ENCODE measurements around the gene SETD1B.
"Not testable (repeated sequence)": the region's sequence is repeated elsewhere in the genome, so short reads cannot be mapped to it uniquely, and the experiment has no call there.

Gene SETD1B

GRCh38 chr12:121852392-121852791 lies 48.6 kb downstream of the SETD1B start:
- not testable (repeated sequence) for DNase-seq (ENCODE audit: low read depth in 2 of 3, low spot score in 2 of 3)

DNA sequence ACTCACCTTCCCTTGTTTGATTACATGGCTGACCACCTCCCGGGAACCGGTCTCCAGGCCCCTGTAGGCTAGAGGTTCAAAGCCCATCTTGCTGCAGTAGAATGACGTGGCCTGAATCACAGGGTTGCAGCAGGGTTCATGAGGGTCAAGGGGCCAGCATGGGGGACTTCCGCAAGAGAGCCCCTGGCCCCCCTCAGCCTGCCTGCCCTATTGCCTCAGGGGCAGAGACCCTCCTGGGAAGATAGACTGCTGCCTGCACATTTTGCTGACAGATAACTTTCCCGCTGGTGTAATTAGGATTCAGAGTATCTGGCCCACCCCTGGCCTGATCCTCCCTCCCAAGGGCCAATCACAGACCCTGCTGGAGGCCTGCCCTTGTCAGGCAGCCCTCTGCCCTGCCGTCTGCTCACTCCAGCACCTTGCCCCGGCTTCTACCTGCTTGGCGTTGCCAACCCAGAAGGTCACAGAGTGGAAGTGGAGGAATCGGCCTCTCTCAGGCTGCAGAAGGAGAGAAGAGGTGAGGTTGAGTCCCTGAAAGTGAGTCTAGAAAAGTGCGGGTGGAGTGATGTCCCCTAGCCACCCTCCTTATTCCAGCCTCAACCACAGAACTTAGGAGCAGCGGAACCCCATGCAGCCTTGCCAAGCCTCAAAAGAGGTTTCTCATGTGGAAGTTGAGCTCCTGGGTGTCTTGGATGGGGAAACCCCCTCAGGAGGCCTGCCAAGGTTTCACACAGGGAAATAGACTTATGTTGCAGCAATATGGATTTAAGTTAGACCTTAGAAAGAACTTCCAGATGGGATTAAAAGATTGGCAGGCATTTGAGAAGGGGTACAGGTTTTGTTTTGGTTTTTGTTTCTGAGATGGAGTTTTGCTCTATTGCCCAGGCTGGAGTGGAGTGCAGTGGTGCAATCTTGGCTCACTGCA lies 53.8 kb downstream of the SETD1B start:
- no peak for DNase-seq (ENCODE audit: low read depth in 2 of 3, low spot score in 2 of 3)

- no peak for DNase-seq (ENCODE audit: low read depth in 2 of 3, low spot score in 2 of 3)
These were observed 54.5 kb downstream of the SETD1B start for GRCh38 chr12:121858318-121858661.

DNA sequence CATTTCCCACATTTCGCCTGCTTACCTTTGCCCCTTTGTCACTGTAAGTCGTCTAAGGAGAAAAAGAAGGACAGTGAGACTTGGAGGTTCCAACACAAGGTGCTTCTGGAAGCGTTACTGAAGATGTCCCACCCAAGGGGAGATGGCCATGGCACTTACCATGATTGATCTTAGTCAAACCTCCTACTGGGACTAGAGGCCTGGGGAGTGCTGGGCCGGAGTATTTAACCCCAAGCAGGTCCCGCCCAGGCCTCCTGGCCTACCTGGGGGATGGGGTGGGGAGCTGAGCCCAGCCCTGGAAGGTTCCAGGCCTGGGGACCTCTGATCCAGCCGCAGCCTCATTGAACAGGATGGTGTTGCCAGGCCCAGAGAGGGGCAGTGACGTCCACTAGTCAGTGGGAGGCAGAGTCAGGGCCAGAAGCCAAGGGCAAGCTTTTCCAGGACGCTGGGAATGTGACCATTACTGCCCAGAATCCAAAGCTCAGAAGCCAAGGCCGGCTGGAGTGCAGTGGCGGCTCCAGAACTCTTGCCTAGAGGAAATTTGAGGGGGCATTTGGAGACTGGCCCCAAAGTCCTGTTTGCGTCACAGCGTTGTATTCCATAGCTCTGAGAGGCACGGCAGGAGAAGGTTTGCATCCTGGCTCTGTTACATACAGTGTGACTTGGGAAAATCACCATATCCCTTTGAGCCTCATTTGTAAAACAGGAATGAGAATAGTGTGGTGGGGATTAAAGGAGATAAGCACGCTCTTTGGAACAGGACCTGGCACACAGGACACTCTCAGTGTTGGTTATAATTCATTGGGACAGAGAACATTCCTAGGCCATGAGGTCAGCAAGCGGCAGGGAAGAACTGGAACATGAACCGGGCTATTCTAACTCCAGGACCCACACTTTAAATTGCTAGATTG lies 55.1 kb downstream of the SETD1B start, which contains the start of gene HPD:
TSS of gene HPD (minus strand) at position 198 of the 911 bp plus-strand sequence. CDS start at position 162, 36 bp downstream.
- DNase-seq (ENCODE audit: low read depth in 2 of 3, low spot score in 2 of 3), result no peak

- no peak for DNase-seq (ENCODE audit: low read depth in 2 of 3, low spot score in 2 of 3)
These were observed 56.4 kb downstream of the SETD1B start for GRCh38 chr12:121860257-121860656.

DNA sequence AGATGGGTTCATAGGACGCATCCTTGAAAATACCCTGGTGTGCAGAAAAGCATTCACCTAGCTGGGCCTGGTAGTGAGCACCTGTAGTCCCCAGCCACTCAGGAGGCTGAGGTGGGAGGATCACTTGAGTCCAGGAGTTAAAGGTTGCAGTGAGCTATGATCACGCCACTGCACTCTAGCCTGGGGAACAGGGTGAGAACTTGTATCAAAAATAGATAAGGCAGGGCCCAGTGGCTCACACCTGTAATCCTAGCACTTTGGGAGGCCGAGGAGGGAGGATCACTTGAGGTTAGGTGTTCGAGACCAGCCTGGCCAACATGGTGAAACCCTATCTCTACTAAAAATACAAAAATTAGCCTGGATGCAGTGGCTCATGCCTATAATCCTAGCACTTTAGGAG lies 56.9 kb downstream of the SETD1B start:
- not testable (repeated sequence) for DNase-seq (ENCODE audit: low read depth in 2 of 3, low spot score in 2 of 3)

GRCh38 chr12:121861636-121862254 lies 57.9 kb downstream of the SETD1B start:
- DNase-seq (ENCODE audit: low read depth in 2 of 3, low spot score in 2 of 3), result no peak

- no peak for DNase-seq (ENCODE audit: low read depth in 2 of 3, low spot score in 2 of 3)
These were observed 62.5 kb downstream of the SETD1B start for GRCh38 chr12:121866331-121866730.

- not testable (repeated sequence) for DNase-seq (ENCODE audit: low read depth in 2 of 3, low spot score in 2 of 3)
These were observed 65.4 kb downstream of the SETD1B start for GRCh38 chr12:121869229-121869628.

DNA sequence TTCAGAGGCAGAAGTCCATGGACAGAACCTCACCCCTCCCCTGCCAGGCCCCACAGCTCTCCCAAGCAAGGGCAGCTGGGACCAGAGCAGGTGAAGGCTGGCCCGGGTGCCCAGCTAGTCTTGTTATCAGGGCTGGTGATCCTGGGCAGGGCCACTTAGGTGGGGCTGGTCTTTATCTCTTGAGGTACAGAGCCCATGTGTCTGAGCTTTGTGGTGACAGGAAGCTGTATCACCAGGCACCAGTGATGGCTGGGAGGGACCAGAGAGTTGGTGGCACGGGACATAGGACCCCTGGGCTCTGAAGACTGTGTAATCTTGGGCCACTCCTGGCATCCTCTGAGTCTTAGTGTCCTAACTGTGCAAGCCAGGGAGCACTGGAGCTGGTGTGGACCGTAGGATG lies 67.7 kb downstream of the SETD1B start:
- DNase-seq (ENCODE audit: low read depth in 2 of 3, low spot score in 2 of 3), result no peak

GRCh38 chr12:121872546-121873215 lies 68.9 kb downstream of the SETD1B start:
- DNase-seq (ENCODE audit: low read depth in 2 of 3, low spot score in 2 of 3), result no peak

DNA sequence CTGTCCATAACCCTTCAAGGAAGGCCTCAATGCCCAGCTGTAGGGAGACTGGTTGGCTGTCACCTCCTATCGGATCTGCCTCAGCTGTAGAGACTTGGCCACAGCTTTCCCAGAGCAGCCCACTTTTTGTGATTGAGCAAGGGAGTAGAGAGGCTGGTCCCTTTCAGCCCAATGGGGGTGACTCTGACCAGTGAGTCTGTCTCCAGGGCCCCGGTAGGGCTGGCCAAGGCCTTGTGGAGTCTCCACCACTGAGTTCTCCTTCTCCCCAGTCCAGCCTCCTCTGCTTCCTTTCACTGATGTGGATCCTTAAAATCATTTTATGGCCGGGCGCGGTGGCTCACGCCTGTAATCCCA lies 69.4 kb downstream of the SETD1B start:
- DNase-seq (ENCODE audit: low read depth in 2 of 3, low spot score in 2 of 3), result no peak

DNA sequence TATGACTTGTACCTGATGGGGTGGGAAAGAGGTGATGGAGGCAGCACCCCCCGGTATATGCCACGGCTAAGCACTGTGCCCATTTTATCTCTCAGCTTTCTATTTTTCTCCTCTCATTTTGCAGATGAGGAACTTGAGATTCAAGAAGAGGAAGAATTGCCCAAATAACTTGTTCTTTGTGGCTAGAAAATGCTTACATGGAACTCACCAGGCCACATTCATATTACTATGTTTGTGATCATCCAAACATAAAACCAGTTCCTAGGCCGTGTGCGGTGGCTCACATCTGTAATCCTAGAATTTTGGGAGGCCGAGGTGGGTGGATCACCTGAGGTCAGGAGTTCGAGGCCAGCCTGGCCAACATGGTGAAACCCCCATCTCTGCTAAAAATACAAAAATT lies 70.3 kb downstream of the SETD1B start:
- no peak for DNase-seq (ENCODE audit: low read depth in 2 of 3, low spot score in 2 of 3)

GRCh38 chr12:121875582-121875981 lies 71.8 kb downstream of the SETD1B start:
- no peak for DNase-seq (ENCODE audit: low read depth in 2 of 3, low spot score in 2 of 3)

DNA sequence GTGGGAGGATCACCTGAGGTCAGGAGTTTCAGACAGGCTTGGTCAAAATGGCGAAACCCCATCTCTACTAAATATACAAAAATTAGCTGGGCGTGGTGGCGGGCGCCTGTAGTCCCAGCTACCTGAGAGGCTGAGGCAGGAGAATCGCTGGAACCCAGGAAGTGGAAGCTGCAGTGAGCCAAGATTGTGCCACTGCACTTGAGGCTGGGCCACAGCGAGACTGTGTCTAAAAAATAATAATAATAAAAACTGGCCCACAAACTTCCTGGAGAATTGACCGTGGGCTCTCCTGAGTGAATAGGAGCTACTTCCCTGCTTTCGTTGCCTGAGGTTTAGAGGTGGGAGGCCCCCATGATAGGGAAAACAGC lies 72.3 kb downstream of the SETD1B start:
- not testable (repeated sequence) for DNase-seq (ENCODE audit: low read depth in 2 of 3, low spot score in 2 of 3)

Measured in activated CD8-positive, alpha-beta memory T cell treated with anti-CD3 and anti-CD28 coated beads for 48 hours (primary cell).